Fibroblast of upper back skin (primary cell): ENCODE data around the gene DAAM1.

Experiments
- DNase-seq: peaks from one replicate; pipeline ENCODE4 v3.0.0-alpha.2; 2013

DAAM1 gene

GRCh38 chr14:59295951-59296350, 107.5 kb downstream of the DAAM1 start:
- no peak for DNase-seq

GRCh38 chr14:59296508-59296907, 108.0 kb downstream of the DAAM1 start:
- no peak for DNase-seq

GRCh38 chr14:59297071-59297776, 108.8 kb downstream of the DAAM1 start:
- no peak for DNase-seq

GRCh38 chr14:59299731-59300130, 111.3 kb downstream of the DAAM1 start:
- no peak for DNase-seq

GRCh38 chr14:59301354-59301753, 112.9 kb downstream of the DAAM1 start:
- no peak for DNase-seq

- no peak for DNase-seq
Observed at GRCh38 chr14:59302313-59302712, 113.8 kb downstream of the DAAM1 start.

GRCh38 chr14:59303216-59303615, 114.7 kb downstream of the DAAM1 start:
- peak; percentile 91 for DNase-seq

- DNase-seq, result peak; percentile 79
Observed at GRCh38 chr14:59305231-59305630, 116.8 kb downstream of the DAAM1 start.

GRCh38 chr14:59305836-59306555, 117.5 kb downstream of the DAAM1 start:
- peak; percentile 78 for DNase-seq

- DNase-seq, result peak; percentile 52
Observed at GRCh38 chr14:59306775-59307174, 118.3 kb downstream of the DAAM1 start.

GRCh38 chr14:59308086-59308485, 119.6 kb downstream of the DAAM1 start:
- DNase-seq, result no peak

GRCh38 chr14:59308673-59309072, 120.2 kb downstream of the DAAM1 start:
- peak; percentile 69 for DNase-seq

GRCh38 chr14:59309291-59309900, 120.9 kb downstream of the DAAM1 start:
- DNase-seq, result no peak

GRCh38 chr14:59310633-59311032, 122.2 kb downstream of the DAAM1 start:
- peak; percentile 57 for DNase-seq

GRCh38 chr14:59311723-59312122, 123.3 kb downstream of the DAAM1 start:
- no peak for DNase-seq

- DNase-seq, result no peak
Observed at GRCh38 chr14:59313144-59313651, 124.7 kb downstream of the DAAM1 start.

GRCh38 chr14:59313658-59314608, 125.5 kb downstream of the DAAM1 start:
- DNase-seq, result no peak

- DNase-seq, result no peak
Observed at GRCh38 chr14:59314953-59315599, 126.6 kb downstream of the DAAM1 start.

GRCh38 chr14:59316151-59316830, 127.8 kb downstream of the DAAM1 start:
- DNase-seq, result no peak

- DNase-seq, result no peak
Observed at GRCh38 chr14:59317346-59317745, 128.9 kb downstream of the DAAM1 start.

GRCh38 chr14:59317798-59318505, 129.5 kb downstream of the DAAM1 start:
- DNase-seq, result no peak
